ENCODE data around the gene PHLDA1. TPM values are rescaled to one million over a fixed set of nuclear protein-coding genes. Genes with fewer than 3 reads are reported as not detected.
A peak's percentile ranks its signal among the peaks of the same experiment; 100 is the strongest.

PHLDA1 gene
- total RNA-seq, 1 experiment from 2014 or later: 4.9 TPM

DNA sequence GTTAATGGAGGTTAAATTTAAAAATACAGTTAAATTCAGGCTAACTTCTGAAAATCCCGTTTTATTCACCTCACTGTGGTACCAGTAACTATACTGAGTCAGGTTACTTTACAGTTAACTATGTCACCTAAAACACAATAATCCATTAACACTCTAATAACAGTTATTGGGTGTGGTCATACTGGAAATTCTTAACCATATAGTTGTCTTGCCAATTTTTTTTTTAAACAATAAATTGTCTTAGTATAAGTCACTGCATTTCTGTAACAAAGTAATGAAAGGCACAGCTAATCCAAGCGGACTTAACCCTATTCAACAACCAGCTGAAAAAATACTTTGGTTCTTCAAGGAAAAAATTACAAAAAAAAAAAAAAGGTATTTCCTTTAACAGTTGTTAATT, 16.2 kb upstream of the PHLDA1 start:
- ChIA-PET CTCF (no interaction called here), POLR2A (ENCODE audit: low non-redundant PET) (interaction anchor here (0.6 kb wide), 1 partner anchor 16 kb away, joined by 6 read pairs; the partner anchor contains the start of gene PHLDA1)
- Histone ChIP-seq H3K36me3 (ENCODE audit: insufficient read depth, low read length, poor library complexity, severe bottlenecking) (peaks cover 79% of the 10 kb centered on the region), H3K4me1 (ENCODE audit: insufficient read depth, low read length, poor library complexity, severe bottlenecking) (no peaks in the 10 kb centered on the region), H3K4me3 (ENCODE audit: low read depth, low read length, poor library complexity, severe bottlenecking) (no peak overlapping the region), H3K27ac (ENCODE audit: low read depth, low read length, poor library complexity, severe bottlenecking) (no peak overlapping the region), H3K9me3 (ENCODE audit: low read depth, low read length, poor library complexity, severe bottlenecking) (no peaks in the 10 kb centered on the region), H3K27me3 (replicated peaks; ENCODE audit: insufficient read depth, low read depth, low read length, poor library complexity) (no peaks in the 10 kb centered on the region)
- intact Hi-C loops (cut with micrococcal nuclease; ENCODE audit: unreplicated experiment): loop anchor here (10.0 kb wide), 1 partner anchor 537 kb away; no protein-coding TSS in a partner anchor
- DNase-seq (ENCODE audit: low spot score): no peak
- BruUV-seq (replicated peaks): TSS peak; percentile 17
- no peak for TF ChIP-seq EZH2 (IDR thresholded peaks at IDR 0.05; ENCODE audit: borderline replicate concordance, low read depth, low read length, poor library complexity, severe bottlenecking)
- TF ChIP-seq, protein P1, sequence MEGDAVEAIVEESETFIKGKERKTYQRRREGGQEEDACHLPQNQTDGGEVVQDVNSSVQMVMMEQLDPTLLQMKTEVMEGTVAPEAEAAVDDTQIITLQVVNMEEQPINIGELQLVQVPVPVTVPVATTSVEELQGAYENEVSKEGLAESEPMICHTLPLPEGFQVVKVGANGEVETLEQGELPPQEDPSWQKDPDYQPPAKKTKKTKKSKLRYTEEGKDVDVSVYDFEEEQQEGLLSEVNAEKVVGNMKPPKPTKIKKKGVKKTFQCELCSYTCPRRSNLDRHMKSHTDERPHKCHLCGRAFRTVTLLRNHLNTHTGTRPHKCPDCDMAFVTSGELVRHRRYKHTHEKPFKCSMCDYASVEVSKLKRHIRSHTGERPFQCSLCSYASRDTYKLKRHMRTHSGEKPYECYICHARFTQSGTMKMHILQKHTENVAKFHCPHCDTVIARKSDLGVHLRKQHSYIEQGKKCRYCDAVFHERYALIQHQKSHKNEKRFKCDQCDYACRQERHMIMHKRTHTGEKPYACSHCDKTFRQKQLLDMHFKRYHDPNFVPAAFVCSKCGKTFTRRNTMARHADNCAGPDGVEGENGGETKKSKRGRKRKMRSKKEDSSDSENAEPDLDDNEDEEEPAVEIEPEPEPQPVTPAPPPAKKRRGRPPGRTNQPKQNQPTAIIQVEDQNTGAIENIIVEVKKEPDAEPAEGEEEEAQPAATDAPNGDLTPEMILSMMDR (conservative IDR thresholded peaks at IDR 0.05; ENCODE audit: low read depth, low read length): no peak

DNA sequence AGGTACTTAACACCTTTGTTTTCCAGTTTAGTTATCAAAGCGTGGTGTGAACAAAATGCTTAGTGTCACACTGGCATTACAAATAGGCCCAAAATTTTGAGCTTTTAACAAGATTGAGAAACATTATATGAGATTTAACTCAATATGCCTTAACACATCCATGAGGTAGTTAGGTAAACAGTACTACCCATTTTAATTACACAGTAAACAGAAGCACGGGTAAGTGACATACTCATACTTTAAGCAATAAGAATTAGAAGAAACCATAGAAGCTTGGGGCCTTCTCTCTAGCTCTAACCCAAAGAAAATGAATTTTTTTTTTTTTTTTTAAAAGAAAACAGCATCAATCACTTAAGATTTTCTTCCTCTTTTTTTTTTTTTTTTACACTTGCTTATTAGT, 15.5 kb upstream of the PHLDA1 start:
- Histone ChIP-seq H3K4me1 (ENCODE audit: insufficient read depth, low read length, poor library complexity, severe bottlenecking) (no peaks in the 10 kb centered on the region), H3K4me3 (ENCODE audit: low read depth, low read length, poor library complexity, severe bottlenecking) (no peak overlapping the region), H3K36me3 (ENCODE audit: insufficient read depth, low read length, poor library complexity, severe bottlenecking) (peaks cover 72% of the 10 kb centered on the region), H3K9me3 (ENCODE audit: low read depth, low read length, poor library complexity, severe bottlenecking) (no peaks in the 10 kb centered on the region), H3K27me3 (replicated peaks; ENCODE audit: insufficient read depth, low read depth, low read length, poor library complexity) (no peaks in the 10 kb centered on the region), H3K27ac (ENCODE audit: low read depth, low read length, poor library complexity, severe bottlenecking) (no peak overlapping the region)
- TF ChIP-seq, protein P1 (conservative IDR thresholded peaks at IDR 0.05; ENCODE audit: low read depth, low read length): no peak
- no peak for TF ChIP-seq EZH2 (IDR thresholded peaks at IDR 0.05; ENCODE audit: borderline replicate concordance, low read depth, low read length, poor library complexity, severe bottlenecking)
- ChIA-PET CTCF (no interaction called here), POLR2A (ENCODE audit: low non-redundant PET) (no interaction called here)
- intact Hi-C loops (cut with micrococcal nuclease; ENCODE audit: unreplicated experiment): loop anchor here (10.0 kb wide), 1 partner anchor 538 kb away; no protein-coding TSS in a partner anchor
- DNase-seq (ENCODE audit: low spot score): no peak
- no TSS peak for BruUV-seq (replicated peaks)

DNA sequence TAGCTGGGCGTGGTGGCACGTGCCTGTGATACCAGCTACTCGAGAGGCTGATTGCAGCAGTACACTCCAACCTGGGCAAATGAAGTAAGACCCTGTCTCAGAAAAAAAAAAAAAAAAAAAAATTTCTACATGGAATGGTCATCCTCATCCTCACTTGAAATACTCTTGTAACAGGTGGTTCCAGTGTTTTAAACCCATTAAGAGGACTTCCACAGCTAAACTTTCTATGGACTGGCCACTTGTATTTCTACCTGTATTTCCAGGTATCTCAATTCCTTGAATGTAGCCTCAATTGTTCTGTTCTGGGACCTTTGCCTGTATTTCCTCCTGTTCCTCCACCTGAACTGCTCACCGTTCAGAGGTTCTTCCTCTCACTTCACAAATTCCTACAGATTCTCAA, 11.8 kb upstream of the PHLDA1 start:
- H3K36me3 ChIP-seq (ENCODE audit: insufficient read depth, low read length, poor library complexity, severe bottlenecking): peaks cover 38% of the 10 kb centered on the region
- H3K4me1 ChIP-seq (ENCODE audit: insufficient read depth, low read length, poor library complexity, severe bottlenecking): peaks cover 3% of the 10 kb centered on the region
- TF ChIP-seq, protein P1 (conservative IDR thresholded peaks at IDR 0.05; ENCODE audit: low read depth, low read length): no peak
- no peak overlapping the region for H3K4me3 ChIP-seq (ENCODE audit: low read depth, low read length, poor library complexity, severe bottlenecking)
- no peaks in the 10 kb centered on the region for H3K27me3 ChIP-seq (replicated peaks; ENCODE audit: insufficient read depth, low read depth, low read length, poor library complexity)
- intact Hi-C loops (cut with micrococcal nuclease; ENCODE audit: unreplicated experiment): loop anchor here (10.0 kb wide), 1 partner anchor 541 kb away; no protein-coding TSS in a partner anchor
- no peaks in the 10 kb centered on the region for H3K9me3 ChIP-seq (ENCODE audit: low read depth, low read length, poor library complexity, severe bottlenecking)
- no peak for DNase-seq (ENCODE audit: low spot score)
- ChIA-PET CTCF (no interaction called here), POLR2A (ENCODE audit: low non-redundant PET) (no interaction called here)
- BruUV-seq (replicated peaks): no TSS peak
- H3K27ac ChIP-seq (ENCODE audit: low read depth, low read length, poor library complexity, severe bottlenecking): no peak overlapping the region
